Lower leg skin (tissue), 4 donors: ENCODE measurements around the gene HTATIP2. TPM values are rescaled to one million over a fixed set of nuclear protein-coding genes. Genes with fewer than 3 reads are reported as not detected.

Source experiments
- DNase-seq, 2 donors: peaks; one replicate each; pipeline ENCODE4 v3.0.0-alpha.2; 2019; ENCODE audit warnings: low spot score in 2 of 2
- H3K4me3 ChIP-seq: fragments of 200-600 bp; sonication (generic); 2 replicates; pipeline ENCODE4 v1.5.1; 2017; ENCODE audit warnings: mild to moderate bottlenecking, low read depth; ENCODE audit not compliant: poor library complexity, severe bottlenecking
- POLR2A ChIP-seq, 2 donors: fragments of 450-650 bp; IDR thresholded peaks; one replicate each; pipeline ENCODE4 v1.6.1; 2016 to 2017; ENCODE audit warnings: antibody characterized with exemption in 2 of 2, mild to moderate bottlenecking in 1 of 2, moderate library complexity in 1 of 2
- WGBS, 2 donors: methylation state at CpG; one replicate each; pipeline ENCODE4 v1.1.5; 2018; 5-methylcytosine and 5-hydroxymethylcytosine counted together
- intact Hi-C: fragments of 100-400 bp; cut with DNase I; formaldehyde crosslinking; loops from one replicate; pipeline ENCODE4 v1.15.0; 2023; ENCODE audit warnings: low total_unique reads
- total RNA-seq, 4 donors: library from RNA; depleted of rRNA; stranded (reverse); fragments of >200 nt; gene quantifications; one replicate each; pipeline ENCODE4 v1.1.0, GENCODE V29; 2016
- TF ChIP-seq, protein P1 (sequence below), 3 donors: fragments of 450-650 bp; IDR thresholded peaks; one replicate each; pipeline ENCODE4 v1.5.1; 2016; ENCODE audit warnings: antibody characterized with exemption in 3 of 3, mild to moderate bottlenecking in 3 of 3, moderate library complexity in 2 of 3

The HTATIP2 gene
- total RNA-seq, 4 donors from 2014 or later = 41.4 to 63.2 (median 54.9) TPM

DNA sequence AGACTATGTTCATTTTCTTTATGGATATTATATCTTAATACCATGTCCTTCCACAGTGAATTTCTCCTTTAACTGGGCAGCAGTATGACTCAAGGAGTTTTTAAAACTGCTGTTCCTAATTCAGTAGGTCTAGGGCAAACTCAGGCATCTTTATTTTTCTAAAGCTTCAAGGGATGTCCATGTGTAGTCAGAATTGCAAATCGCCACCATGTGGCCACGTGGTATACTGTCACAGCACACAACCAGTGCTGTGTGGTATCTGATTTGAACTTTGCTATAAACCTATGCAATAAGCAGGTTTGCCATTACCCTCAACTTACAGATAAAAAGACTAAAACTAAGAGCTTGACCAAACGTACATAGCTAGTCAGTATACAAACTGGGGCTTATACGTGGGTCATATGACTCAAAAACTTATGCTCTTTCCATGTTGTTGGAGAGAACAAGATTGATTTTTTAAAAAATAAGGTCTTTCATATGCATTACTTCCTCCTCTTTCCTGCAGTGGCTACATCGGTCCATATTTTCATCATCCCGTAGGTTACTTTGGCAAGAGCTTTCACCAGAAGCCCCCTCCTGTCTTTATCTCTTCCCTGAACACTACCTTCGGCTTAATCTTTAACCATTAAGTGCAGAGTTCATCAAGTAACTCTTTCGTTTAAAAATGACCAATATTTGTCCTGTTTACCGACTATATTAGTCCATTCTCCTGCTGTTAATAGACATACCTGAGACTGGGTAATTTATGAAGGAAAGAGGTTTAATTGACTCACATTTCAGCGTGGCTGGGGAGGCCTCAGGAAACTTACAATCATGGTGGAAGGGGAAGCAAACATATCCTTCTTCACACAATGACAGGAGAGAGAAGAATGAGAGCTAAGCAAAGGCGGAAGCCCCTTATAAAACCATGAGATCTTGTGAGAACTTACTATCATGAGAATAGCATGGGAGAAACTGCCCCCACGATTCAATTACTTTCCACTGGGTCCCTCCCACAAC lies 8.0 kb upstream of the HTATIP2 start:
- no peak for DNase-seq
- intact Hi-C loops = loop anchor here (10.0 kb wide), 1 partner anchor 231 kb away; no protein-coding TSS in a partner anchor
- H3K4me3 ChIP-seq = no peak overlapping the region
- TF ChIP-seq, protein P1, sequence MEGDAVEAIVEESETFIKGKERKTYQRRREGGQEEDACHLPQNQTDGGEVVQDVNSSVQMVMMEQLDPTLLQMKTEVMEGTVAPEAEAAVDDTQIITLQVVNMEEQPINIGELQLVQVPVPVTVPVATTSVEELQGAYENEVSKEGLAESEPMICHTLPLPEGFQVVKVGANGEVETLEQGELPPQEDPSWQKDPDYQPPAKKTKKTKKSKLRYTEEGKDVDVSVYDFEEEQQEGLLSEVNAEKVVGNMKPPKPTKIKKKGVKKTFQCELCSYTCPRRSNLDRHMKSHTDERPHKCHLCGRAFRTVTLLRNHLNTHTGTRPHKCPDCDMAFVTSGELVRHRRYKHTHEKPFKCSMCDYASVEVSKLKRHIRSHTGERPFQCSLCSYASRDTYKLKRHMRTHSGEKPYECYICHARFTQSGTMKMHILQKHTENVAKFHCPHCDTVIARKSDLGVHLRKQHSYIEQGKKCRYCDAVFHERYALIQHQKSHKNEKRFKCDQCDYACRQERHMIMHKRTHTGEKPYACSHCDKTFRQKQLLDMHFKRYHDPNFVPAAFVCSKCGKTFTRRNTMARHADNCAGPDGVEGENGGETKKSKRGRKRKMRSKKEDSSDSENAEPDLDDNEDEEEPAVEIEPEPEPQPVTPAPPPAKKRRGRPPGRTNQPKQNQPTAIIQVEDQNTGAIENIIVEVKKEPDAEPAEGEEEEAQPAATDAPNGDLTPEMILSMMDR (IDR thresholded peaks at IDR 0.05) = no peak
- TF ChIP-seq POLR2A (IDR thresholded peaks at IDR 0.05) = no peak
- 55 to 56% methylated on average over 12 of the region's 12 CpGs for WGBS, 2 donors

DNA sequence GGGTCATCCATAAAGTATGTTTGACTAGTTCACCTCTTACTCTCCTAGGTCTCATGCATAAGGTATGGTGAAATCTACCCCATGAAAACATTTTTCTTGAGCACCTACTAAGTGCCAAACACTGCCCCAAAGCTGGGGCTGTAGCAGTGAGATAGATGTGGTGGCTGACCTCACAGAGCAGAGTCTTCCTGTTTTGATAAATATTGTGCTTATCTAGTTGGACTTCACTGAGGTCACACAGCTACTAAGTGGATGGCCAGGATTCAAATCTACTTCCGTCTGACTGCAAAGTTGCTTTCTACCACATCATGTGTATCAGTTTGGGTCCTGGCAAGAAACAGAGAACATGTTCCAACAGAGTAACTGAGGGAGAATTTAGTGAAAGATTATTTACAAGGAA lies 6.4 kb upstream of the HTATIP2 start:
- TF ChIP-seq, protein P1 (IDR thresholded peaks at IDR 0.05) = no peak
- no peak for TF ChIP-seq POLR2A (IDR thresholded peaks at IDR 0.05)
- 29 to 34% methylated on average over 1 of the region's 1 CpG for whole genome bisulfite sequencing, 2 donors
- intact Hi-C loops = loop anchor here (10.0 kb wide), 1 partner anchor 232 kb away; no protein-coding TSS in a partner anchor
- no peak for DNase-seq
- no peak overlapping the region for H3K4me3 ChIP-seq

DNA sequence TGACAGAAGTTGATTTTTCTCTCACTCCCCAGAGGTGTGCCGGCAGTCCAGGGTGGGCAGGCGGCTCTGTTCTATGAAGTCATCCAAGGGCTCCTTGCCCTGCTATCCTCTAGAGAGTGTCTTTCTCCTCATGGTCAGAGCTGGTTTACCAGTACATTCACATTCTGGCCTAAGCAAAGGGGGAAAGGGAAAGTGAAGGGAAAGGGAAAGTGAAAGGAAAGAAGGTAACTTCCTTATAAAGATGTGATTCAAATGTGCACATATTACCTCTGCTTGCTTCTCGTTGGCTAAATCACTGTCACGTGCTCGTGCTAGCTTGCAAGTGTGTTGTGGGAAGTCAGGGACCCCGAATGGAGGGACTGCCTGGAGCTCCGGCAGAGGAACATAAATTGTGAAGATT lies 2.9 kb upstream of the HTATIP2 start:
- intact Hi-C loops = no loop called here
- TF ChIP-seq, protein P1 (IDR thresholded peaks at IDR 0.05) = no peak
- TF ChIP-seq POLR2A (IDR thresholded peaks at IDR 0.05) = no peak
- H3K4me3 ChIP-seq = no peak overlapping the region
- DNase-seq = no peak
- 65 to 67% methylated on average over 7 of the region's 7 CpGs for WGBS, 2 donors

DNA sequence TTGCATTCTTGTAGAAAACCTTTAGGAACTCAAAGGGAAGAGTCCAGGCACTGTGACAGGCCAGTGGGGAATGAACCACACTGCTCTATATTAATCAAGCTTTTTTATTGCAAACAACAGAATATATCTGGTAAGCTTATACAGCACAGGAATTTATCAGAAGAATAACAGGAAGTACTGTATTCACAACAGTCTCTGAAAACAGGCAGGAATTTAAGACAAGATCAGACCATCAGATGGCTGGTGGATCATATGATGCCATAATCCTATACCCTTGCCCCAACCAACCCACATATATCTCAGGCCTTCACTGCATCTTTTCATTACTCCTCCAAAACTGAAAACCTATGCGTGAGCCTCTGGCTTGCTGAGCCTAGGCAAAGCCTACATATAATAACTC lies 1.0 kb upstream of the HTATIP2 start:
- intact Hi-C loops = no loop called here
- TF ChIP-seq, protein P1 (IDR thresholded peaks at IDR 0.05) = no peak
- no peak for TF ChIP-seq POLR2A (IDR thresholded peaks at IDR 0.05)
- 0 to 6% methylated on average over 1 of the region's 1 CpG for WGBS, 2 donors
- DNase-seq = no peak
- H3K4me3 ChIP-seq = no peak overlapping the region

DNA sequence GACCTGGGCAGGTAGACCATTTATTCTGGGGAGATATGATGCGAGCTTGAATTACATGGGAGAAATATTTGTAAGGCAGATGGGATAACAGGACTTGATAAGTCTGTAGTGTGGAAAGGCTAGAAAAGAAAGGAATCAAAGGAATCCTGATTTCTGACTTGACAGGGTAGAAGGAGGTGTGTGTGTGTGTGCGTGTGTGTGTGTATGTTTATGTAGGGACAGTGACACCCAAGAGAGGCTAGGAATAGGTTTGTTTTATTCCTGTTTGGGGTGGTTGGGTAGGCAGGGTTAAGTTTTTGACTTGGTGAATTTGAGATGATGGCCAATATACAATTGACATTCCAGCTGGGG lies 390 bp upstream of the HTATIP2 start:
- WGBS, 2 donors = 61 to 98% methylated on average over 2 of the region's 2 CpGs
- intact Hi-C loops = no loop called here
- no peak for DNase-seq
- no peak overlapping the region for H3K4me3 ChIP-seq
- TF ChIP-seq, protein P1 (IDR thresholded peaks at IDR 0.05) = no peak
- TF ChIP-seq POLR2A (IDR thresholded peaks at IDR 0.05) = no peak
